ENCODE results near the gene HSPA2.

DNA sequence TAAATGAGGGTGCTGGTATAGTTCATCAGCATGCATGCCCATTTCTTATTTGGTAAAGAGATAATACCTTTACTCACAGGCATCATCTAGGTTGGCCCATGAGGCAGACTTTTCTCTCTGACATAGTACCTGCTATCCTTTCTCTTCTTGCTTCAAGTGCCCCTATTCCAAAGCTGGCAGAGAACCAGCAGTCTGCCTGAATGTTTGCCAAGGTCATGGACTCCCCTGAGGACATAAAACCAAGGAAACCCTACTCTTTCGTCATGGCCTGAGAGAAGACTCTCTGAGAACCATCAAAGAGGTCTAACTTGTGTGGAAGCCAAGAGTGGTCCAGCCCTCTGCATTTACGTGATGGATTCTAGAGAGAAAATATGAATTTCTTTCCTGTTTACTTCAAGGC lies 21.1 kb downstream of the HSPA2 start:
- TF ChIP-seq, protein P1, sequence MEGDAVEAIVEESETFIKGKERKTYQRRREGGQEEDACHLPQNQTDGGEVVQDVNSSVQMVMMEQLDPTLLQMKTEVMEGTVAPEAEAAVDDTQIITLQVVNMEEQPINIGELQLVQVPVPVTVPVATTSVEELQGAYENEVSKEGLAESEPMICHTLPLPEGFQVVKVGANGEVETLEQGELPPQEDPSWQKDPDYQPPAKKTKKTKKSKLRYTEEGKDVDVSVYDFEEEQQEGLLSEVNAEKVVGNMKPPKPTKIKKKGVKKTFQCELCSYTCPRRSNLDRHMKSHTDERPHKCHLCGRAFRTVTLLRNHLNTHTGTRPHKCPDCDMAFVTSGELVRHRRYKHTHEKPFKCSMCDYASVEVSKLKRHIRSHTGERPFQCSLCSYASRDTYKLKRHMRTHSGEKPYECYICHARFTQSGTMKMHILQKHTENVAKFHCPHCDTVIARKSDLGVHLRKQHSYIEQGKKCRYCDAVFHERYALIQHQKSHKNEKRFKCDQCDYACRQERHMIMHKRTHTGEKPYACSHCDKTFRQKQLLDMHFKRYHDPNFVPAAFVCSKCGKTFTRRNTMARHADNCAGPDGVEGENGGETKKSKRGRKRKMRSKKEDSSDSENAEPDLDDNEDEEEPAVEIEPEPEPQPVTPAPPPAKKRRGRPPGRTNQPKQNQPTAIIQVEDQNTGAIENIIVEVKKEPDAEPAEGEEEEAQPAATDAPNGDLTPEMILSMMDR (IDR thresholded peaks at IDR 0.05): no peak
- no peak for TF ChIP-seq POLR2AphosphoS5 (IDR thresholded peaks at IDR 0.05)

Data from stomach (tissue), 4 donors.